ENCODE data around the gene CGN.

Gene CGN, protein sequence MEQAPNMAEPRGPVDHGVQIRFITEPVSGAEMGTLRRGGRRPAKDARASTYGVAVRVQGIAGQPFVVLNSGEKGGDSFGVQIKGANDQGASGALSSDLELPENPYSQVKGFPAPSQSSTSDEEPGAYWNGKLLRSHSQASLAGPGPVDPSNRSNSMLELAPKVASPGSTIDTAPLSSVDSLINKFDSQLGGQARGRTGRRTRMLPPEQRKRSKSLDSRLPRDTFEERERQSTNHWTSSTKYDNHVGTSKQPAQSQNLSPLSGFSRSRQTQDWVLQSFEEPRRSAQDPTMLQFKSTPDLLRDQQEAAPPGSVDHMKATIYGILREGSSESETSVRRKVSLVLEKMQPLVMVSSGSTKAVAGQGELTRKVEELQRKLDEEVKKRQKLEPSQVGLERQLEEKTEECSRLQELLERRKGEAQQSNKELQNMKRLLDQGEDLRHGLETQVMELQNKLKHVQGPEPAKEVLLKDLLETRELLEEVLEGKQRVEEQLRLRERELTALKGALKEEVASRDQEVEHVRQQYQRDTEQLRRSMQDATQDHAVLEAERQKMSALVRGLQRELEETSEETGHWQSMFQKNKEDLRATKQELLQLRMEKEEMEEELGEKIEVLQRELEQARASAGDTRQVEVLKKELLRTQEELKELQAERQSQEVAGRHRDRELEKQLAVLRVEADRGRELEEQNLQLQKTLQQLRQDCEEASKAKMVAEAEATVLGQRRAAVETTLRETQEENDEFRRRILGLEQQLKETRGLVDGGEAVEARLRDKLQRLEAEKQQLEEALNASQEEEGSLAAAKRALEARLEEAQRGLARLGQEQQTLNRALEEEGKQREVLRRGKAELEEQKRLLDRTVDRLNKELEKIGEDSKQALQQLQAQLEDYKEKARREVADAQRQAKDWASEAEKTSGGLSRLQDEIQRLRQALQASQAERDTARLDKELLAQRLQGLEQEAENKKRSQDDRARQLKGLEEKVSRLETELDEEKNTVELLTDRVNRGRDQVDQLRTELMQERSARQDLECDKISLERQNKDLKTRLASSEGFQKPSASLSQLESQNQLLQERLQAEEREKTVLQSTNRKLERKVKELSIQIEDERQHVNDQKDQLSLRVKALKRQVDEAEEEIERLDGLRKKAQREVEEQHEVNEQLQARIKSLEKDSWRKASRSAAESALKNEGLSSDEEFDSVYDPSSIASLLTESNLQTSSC
- 0.50 to 3.5 (median 1.6) reads per million in 9 experiments for total RNA-seq

DNA sequence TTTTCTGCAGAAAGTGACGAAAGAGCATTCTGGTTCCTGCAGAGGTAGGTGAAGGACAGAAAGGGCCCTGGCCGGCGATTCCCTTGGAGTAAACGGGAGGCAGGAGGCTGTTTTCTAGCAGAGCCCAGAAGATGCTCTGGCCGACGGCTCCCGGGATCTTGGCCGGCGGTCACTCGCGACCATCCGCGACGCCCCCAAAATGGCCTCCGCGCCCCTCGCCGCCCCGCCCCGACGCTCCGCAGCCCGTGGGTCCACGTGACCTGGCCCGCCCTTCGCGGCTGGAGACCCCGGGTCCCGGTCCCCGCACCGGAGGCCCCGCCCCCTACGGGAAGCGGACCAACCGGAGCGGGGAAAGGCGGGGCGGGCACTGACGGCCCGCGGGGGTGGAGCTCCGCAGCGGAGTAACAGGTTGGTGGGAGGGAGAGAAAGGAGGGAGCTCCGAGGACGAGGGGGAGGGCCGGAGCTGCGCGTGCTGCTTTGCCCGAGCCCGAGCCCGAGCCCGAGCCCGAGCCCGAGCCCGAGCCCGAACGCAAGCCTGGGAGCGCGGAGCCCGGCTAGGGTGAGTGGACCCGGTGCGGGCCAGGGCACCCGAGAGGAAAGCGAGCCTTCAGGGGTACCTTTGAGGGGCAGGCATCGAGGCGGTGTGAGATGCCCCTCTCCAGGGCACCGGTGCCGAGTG is at the start of gene CGN:
TSS of gene CGN (plus strand) at position 431 of the 679 bp plus-strand sequence. CDS start 7,133 bp downstream, outside the sequence.
- Mint-ChIP-seq H3K27me3 (no peaks in the 10 kb centered on the region), H3K36me3 (ENCODE audit: insufficient read depth) (no peaks in the 10 kb centered on the region), H3K4me1 (ENCODE audit: low read depth in 2 of 2) (peaks cover 12 to 16% of the 10 kb centered on the region in 2 donors), H3K4me3 (peak within 1 kb of the TSS; percentile 83 to 100), H3K9me3 (no peaks in the 10 kb centered on the region), H3K27ac (peak within 1 kb of the TSS; percentile 62 to 76)
- peak; percentile 95 for ATAC-seq (replicated peaks)
- DNase-seq: peak; percentile 72 to 83 (median 79)

DNA sequence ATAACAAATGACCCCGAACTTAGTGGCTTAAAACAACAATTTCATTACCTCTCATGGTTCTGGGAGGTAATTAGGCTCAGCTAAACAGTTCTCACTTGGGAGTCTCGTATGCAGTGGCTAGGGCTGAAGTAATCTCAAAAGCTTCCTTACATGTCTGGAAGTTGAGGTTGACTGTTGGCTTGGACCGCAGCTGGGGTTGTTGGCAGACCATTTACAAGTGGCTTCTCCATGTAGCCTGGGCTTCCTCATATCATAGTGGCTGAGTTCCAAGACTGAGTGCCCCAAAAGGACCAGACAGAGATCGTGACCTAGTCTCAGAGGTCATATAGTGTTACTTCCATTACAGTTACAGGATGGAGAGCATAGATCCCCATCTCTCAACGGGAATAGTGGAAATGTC is 49.5 kb upstream of the CGN start:
- Mint-ChIP-seq H3K9me3 (no peaks in the 10 kb centered on the region), H3K27me3 (peaks cover 30 to 36% of the 10 kb centered on the region in 2 donors), H3K36me3 (ENCODE audit: insufficient read depth) (peaks cover 36% of the 10 kb centered on the region), H3K27ac (no peak overlapping the region), H3K4me1 (ENCODE audit: low read depth in 2 of 2) (peaks cover 12% of the 10 kb centered on the region in 2 donors), H3K4me3 (no peak overlapping the region)
- ATAC-seq (replicated peaks): no peak
- DNase-seq: no peak

DNA sequence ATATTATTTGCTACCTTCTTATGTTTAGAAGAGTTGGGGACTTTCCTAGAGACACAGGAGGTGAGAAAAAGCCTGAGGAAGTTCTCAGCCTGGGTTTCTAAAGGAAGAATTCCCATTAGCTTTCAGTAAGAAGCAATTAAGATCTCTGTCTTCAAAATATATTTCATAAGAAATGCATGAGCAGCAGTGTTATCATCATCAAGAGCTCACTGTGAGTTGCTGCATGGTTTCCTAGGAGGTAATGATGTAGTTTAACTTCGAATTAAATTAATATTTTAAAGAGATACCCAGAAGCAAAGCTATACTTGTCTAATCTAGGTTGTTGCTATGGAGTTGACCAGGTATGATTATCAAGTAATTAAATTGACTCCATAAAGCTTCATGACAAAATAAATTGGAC is 46.2 kb upstream of the CGN start:
- DNase-seq: no peak
- Mint-ChIP-seq H3K27ac (no peak overlapping the region), H3K9me3 (no peaks in the 10 kb centered on the region), H3K4me3 (no peak overlapping the region), H3K27me3 (peaks cover 36 to 44% of the 10 kb centered on the region in 2 donors), H3K4me1 (ENCODE audit: low read depth in 2 of 2) (no peaks in the 10 kb centered on the region), H3K36me3 (ENCODE audit: insufficient read depth) (peaks cover 10% of the 10 kb centered on the region)
- no peak for ATAC-seq (replicated peaks)

DNA sequence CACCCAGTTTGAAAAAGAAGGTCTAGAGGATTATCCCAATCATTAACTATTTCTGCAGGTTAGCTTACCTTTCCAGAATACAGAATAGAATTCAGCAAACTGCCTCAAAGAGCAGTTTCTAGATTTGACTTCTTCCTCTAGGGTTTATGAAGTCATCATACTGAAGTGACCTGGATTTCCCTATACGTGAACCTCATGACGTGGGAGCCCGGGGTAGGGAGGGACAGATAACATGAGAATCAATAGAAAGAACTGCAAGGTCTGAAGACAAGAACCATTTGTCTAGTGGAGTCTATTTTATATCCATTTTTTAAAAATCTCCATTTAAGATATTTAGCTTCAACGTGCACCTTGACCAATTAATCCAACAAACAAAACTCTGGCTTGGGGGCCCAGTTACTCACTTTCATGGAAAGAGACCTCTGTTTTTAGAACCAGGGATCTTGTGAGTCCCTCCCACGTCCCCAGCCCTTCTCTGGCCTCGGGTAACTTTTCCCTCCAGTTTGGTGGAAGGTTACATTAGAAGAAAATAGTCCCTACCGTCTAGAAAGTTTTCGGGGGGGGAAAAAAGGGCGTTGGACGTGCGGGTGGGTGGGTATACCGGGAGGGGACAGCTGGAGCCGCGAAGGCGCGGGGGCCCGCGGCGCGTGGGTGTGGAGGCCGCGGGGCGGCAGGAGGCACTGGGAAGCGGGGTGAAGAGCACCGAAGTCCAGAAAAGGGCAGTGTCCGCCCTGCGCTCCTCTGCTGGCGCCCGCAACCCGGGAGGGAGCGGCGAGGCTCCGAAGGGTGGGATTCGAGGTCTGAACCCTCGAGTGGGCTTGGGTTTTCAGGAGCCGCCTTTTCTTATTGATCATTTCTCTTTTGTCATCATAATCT is 38.1 kb upstream of the CGN start:
- H3K4me1 Mint-ChIP-seq (ENCODE audit: low read depth in 2 of 2): peaks cover 4% of the 10 kb centered on the region in 2 donors
- peak in 2 of 3 experiments; percentile 8 to 9 for DNase-seq
- ATAC-seq (replicated peaks): peak; percentile 76
- peaks cover 7% of the 10 kb centered on the region for H3K36me3 Mint-ChIP-seq (ENCODE audit: insufficient read depth)
- peak overlapping the region; percentile 49 to 62 for H3K27ac Mint-ChIP-seq
- no peaks in the 10 kb centered on the region for H3K9me3 Mint-ChIP-seq
- peaks cover 5 to 9% of the 10 kb centered on the region in 2 donors for H3K27me3 Mint-ChIP-seq
- H3K4me3 Mint-ChIP-seq: peak overlapping the region; percentile 74 to 77

DNA sequence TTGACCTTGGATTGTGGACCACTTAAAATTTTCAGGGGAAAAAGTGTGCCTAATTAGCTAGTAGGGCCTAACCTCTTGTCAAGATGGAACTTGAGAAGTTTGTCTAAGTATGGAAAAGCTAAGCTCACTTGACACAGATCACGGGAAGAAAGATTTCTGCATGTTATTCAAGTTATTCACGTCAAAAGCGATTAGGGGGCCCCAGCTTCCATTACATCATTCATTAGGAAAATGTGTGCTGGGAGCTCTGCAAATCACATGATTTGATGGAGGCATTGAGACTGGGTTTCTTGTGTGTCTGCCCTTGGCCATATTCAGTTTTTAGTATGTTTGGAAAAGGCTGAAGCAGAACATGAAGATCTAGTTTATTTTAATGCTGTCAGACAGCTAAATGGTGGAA is 36.4 kb upstream of the CGN start:
- Mint-ChIP-seq H3K36me3 (ENCODE audit: insufficient read depth) (peaks cover 7% of the 10 kb centered on the region), H3K27me3 (peaks cover 5 to 9% of the 10 kb centered on the region in 2 donors), H3K4me1 (ENCODE audit: low read depth in 2 of 2) (peaks cover 4% of the 10 kb centered on the region in 2 donors), H3K4me3 (no peak overlapping the region), H3K27ac (no peak overlapping the region), H3K9me3 (no peaks in the 10 kb centered on the region)
- ATAC-seq (replicated peaks): no peak
- no peak for DNase-seq

DNA sequence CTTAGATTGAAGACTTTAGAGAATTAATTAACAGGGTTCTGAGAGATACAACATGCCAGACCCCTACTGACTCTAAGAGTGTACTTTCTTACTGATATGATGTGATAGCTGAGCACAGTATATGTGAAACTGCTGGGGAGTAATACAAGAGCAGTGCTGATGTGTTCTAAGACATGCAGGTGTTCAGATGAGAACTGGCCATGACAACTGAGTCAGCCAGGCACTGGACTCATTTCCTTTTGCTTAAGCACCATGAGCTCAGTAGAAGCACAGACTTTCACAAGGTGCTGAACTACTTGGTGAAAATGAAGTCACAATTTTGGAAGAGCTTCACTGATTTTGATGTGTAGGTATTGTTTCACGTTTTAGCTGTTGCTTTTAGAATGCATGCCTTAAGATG is 36.0 kb upstream of the CGN start:
- ATAC-seq (replicated peaks) (no peak), DNase-seq (no peak)
- Mint-ChIP-seq H3K27ac (no peak overlapping the region), H3K9me3 (no peaks in the 10 kb centered on the region), H3K4me3 (no peak overlapping the region), H3K4me1 (ENCODE audit: low read depth in 2 of 2) (peaks cover 4% of the 10 kb centered on the region in 2 donors), H3K27me3 (peaks cover 5 to 9% of the 10 kb centered on the region in 2 donors), H3K36me3 (ENCODE audit: insufficient read depth) (peaks cover 7% of the 10 kb centered on the region)

DNA sequence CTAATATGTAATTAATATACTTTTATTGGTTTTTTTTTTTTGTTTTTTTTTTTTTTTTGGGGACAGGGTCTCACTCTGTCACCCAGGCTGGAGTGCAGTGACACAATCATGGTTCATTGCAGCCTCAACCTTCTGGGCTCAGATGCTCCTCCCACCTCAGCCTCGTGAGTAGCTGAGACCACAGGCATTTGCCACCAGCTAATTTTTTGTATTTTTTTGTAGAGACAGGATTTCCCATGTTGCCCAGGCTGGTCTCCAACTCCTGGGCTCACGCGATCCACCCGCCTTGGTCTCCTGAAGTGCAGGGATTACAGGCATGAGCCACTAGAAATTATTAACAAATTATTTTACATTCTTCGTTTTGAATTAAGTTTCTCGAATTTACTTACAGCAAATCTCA is 35.1 kb upstream of the CGN start:
- Mint-ChIP-seq H3K9me3 (no peaks in the 10 kb centered on the region), H3K36me3 (ENCODE audit: insufficient read depth) (peaks cover 7% of the 10 kb centered on the region), H3K4me3 (no peak overlapping the region), H3K4me1 (ENCODE audit: low read depth in 2 of 2) (peaks cover 4% of the 10 kb centered on the region in 2 donors), H3K27me3 (peaks cover 5 to 9% of the 10 kb centered on the region in 2 donors), H3K27ac (no peak overlapping the region)
- ATAC-seq (replicated peaks) (no peak), DNase-seq (no peak)

DNA sequence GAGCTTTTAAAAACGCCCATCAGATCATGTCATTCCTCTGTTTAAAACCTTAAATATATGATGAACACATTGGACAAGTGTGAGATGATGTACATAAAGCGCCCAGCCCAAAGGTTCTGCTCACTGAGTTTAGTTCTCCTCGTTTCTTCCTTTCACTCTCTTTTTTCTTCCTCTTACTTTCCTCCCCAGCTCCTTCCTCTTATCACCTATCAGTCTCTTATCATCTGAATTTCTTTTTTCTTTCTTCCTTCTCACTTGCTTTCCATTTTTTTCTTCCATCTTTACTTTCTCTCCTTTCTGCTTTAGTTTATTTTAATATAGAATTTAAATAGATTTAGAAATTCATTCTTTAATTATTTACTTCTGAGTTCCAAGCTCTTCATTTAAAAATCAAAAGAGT is 34.1 kb upstream of the CGN start:
- Mint-ChIP-seq H3K4me1 (ENCODE audit: low read depth in 2 of 2) (peaks cover 4% of the 10 kb centered on the region in 2 donors), H3K27ac (no peak overlapping the region), H3K36me3 (ENCODE audit: insufficient read depth) (peaks cover 7% of the 10 kb centered on the region), H3K9me3 (peaks cover 0 to 1% of the 10 kb centered on the region in 2 donors), H3K4me3 (no peak overlapping the region), H3K27me3 (peaks cover 5 to 9% of the 10 kb centered on the region in 2 donors)
- no peak for DNase-seq
- ATAC-seq (replicated peaks): no peak

DNA sequence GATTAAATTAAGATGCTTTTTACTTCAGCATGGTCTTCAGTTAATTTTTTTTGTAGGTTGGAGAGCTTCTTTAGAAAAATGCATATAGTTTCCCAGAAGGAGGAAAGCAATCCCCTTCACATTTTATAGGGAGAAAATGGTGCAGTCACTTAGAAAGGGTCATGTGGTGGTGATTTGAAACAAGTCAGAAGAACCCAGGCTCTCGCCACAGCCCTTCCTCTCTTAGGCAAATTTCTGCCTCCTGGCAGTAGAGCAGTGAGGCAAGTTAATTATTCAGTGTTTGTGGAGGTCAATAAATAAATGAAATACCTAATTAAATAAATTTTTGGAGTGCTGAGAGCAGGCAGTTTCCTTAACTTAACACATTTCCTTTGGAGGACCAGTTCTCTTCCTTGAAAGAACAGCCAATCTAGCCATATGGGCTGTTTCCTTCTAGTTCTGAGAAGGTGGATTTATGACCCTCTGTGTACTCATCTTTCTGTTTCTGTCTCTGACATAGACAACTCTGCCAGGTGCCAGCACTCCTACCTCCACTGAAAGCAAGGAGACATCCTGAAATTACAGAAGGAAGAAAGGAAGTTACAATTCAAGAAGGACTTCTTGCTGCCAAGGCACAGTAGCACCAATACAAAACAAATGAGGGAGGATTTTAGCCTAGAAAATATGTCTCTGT is 32.9 kb upstream of the CGN start:
- H3K9me3 Mint-ChIP-seq: peaks cover 0 to 1% of the 10 kb centered on the region in 2 donors
- peaks cover 0 to 4% of the 10 kb centered on the region in 2 donors for H3K4me1 Mint-ChIP-seq (ENCODE audit: low read depth in 2 of 2)
- ATAC-seq (replicated peaks) (no peak), DNase-seq (no peak)
- no peak overlapping the region for H3K27ac Mint-ChIP-seq
- H3K36me3 Mint-ChIP-seq (ENCODE audit: insufficient read depth): peaks cover 2% of the 10 kb centered on the region
- H3K27me3 Mint-ChIP-seq: peaks cover 5 to 9% of the 10 kb centered on the region in 2 donors
- H3K4me3 Mint-ChIP-seq: no peak overlapping the region

DNA sequence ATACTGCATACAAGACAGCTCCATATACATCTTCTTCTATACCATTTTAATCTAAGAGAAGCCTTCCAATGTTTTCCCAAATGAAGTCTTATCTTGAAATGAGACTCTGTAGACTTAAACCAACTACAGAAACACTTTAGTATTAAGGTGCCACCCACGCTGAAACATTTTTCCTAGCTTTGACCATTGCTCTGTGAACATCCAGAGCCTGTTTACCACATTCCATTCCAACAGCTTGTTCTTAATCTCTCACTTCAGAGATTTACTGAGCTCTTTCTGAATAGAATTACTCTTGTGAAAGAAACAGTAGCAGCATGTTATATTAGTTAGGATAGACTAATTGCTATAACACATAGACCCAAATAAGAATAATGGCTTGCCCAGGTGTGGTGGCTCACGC is 32.3 kb upstream of the CGN start:
- peaks cover 0 to 4% of the 10 kb centered on the region in 2 donors for H3K4me1 Mint-ChIP-seq (ENCODE audit: low read depth in 2 of 2)
- no peak for DNase-seq
- no peak overlapping the region for H3K27ac Mint-ChIP-seq
- peaks cover 0 to 1% of the 10 kb centered on the region in 2 donors for H3K9me3 Mint-ChIP-seq
- ATAC-seq (replicated peaks): no peak
- H3K4me3 Mint-ChIP-seq: no peak overlapping the region
- H3K36me3 Mint-ChIP-seq (ENCODE audit: insufficient read depth): no peaks in the 10 kb centered on the region
- peaks cover 5 to 9% of the 10 kb centered on the region in 2 donors for H3K27me3 Mint-ChIP-seq

DNA sequence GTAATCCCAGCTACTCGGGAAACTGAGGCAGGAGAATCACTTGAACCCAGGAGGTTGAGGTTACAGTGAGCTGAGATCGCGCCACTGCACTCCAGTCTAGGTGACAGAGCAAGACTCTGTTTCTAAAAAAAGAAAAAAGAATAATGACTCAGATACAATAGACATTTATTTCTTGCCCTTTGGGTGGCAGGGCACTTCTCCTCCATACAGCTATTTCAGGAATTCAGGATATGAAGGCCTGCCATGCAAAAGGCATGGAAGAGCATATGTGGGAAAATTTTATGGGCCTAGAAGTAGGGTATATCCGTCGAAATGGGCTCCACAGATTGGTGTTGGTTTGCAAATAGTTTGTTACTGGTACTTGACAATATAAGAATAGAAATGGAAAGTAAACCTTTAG is 31.7 kb upstream of the CGN start:
- ATAC-seq (replicated peaks): no peak
- no peak for DNase-seq
- Mint-ChIP-seq H3K4me3 (no peak overlapping the region), H3K36me3 (ENCODE audit: insufficient read depth) (no peaks in the 10 kb centered on the region), H3K4me1 (ENCODE audit: low read depth in 2 of 2) (peaks cover 0 to 4% of the 10 kb centered on the region in 2 donors), H3K27me3 (peaks cover 5 to 9% of the 10 kb centered on the region in 2 donors), H3K27ac (no peak overlapping the region), H3K9me3 (peaks cover 0 to 1% of the 10 kb centered on the region in 2 donors)

Measured in effector memory CD8-positive, alpha-beta T cell (primary cell).